Loucy (cell line): Measurements from ENCODE around the gene DNAL4.

ENCODE experiments used
- EZH2phosphoT487 ChIP-seq: fragments of 200-600 bp; IDR thresholded peaks from 2 replicates; pipeline ENCODE4 v1.6.1; 2018; ENCODE audit warnings: antibody characterized with exemption, mild to moderate bottlenecking, moderate library complexity, borderline replicate concordance
- TF ChIP-seq, protein P1 (sequence below): fragments of 200-600 bp; sonication (generic); conservative IDR thresholded peaks from 2 replicates; pipeline ENCODE4 v1.5.1; 2014; ENCODE audit warnings: mild to moderate bottlenecking, antibody characterized with exemption, low read length

DNA sequence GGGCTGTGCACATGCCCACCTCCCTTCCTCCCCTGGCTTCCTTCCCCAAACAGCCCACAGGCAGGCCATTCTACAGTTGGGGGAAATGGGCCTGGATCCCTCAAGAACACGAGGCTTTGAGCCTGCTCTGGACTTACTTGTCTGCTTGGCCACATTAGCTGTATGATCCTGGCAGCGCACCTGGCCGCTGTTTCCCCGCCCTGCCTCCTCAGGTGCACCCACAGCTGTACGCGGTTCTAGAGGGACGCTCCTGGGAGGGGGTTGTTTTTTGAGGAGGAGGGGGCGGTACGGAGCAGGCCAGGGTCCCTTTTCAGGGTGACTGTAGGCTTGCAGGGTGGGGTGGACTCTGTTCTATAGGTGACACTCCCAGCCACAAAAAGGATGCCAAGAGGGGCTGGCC, 26.6 kb downstream of the DNAL4 start:
- TF ChIP-seq, protein P1, sequence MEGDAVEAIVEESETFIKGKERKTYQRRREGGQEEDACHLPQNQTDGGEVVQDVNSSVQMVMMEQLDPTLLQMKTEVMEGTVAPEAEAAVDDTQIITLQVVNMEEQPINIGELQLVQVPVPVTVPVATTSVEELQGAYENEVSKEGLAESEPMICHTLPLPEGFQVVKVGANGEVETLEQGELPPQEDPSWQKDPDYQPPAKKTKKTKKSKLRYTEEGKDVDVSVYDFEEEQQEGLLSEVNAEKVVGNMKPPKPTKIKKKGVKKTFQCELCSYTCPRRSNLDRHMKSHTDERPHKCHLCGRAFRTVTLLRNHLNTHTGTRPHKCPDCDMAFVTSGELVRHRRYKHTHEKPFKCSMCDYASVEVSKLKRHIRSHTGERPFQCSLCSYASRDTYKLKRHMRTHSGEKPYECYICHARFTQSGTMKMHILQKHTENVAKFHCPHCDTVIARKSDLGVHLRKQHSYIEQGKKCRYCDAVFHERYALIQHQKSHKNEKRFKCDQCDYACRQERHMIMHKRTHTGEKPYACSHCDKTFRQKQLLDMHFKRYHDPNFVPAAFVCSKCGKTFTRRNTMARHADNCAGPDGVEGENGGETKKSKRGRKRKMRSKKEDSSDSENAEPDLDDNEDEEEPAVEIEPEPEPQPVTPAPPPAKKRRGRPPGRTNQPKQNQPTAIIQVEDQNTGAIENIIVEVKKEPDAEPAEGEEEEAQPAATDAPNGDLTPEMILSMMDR = no peak
- TF ChIP-seq EZH2phosphoT487 = no peak
